Thyroid gland (tissue), 4 donors: ENCODE measurements around the gene GRM8.

Experiments
- CTCF ChIP-seq, 6 experiments: fragments of 200-600 bp in 3 of 6; fragments of 450-650 bp in 3 of 6; sonication (generic) in 3 of 6; IDR thresholded peaks; one replicate each; pipeline ENCODE4 v1.5.1; 2016 to 2019; ENCODE audit warnings: antibody characterized with exemption in 6 of 6, mild to moderate bottlenecking in 2 of 6, inconsistent platforms in 1 of 6, moderate library complexity in 1 of 6
- POLR2A ChIP-seq, 2 donors: fragments of 450-650 bp; IDR thresholded peaks; one replicate each; pipeline ENCODE4 v1.6.1; 2017; ENCODE audit warnings: antibody characterized with exemption in 2 of 2, mild to moderate bottlenecking in 2 of 2, moderate library complexity in 1 of 2

DNA sequence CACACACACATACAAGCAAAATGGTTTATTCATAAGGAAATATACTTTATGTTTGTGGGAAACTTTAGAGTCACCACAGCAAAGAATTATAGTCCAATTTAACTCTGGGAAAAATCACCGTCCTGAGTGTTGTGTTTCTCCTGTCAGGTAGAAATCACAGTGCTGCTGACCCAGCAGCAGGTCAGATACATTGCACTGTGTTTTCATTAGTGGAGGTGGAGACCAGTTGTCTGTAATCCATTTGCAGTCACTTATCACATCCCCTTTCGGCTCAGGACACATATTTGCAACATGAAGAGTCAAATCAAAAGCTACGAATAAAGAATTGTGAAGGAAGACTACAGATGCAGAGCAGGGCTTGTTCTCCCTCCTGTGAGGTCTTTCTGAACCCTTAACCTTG lies 799.6 kb downstream of the GRM8 start:
- TF ChIP-seq POLR2A (IDR thresholded peaks at IDR 0.05) = no peak
- TF ChIP-seq CTCF (IDR thresholded peaks at IDR 0.05) = no peak
